D721Med (cell line): ENCODE results near the gene KCNK3.

Experiments used
- DNase-seq: peaks from one replicate; pipeline ENCODE4 v3.0.0; 2011; ENCODE audit warnings: low spot score; ENCODE audit not compliant: insufficient read length
- FAIRE-seq: peaks from 2 replicates; lab custom pipeline; 2011; peaks lifted over from hg19 to GRCh38; lab: Jason Lieb, UNC
- TF ChIP-seq, protein P1 (sequence below): IDR thresholded peaks from 2 replicates; pipeline ENCODE4 v1.5.1; 2012; ENCODE audit warnings: mild to moderate bottlenecking, control low read depth; ENCODE audit not compliant: insufficient read depth; ENCODE audit errors: missing control alignments

The KCNK3 gene

DNA sequence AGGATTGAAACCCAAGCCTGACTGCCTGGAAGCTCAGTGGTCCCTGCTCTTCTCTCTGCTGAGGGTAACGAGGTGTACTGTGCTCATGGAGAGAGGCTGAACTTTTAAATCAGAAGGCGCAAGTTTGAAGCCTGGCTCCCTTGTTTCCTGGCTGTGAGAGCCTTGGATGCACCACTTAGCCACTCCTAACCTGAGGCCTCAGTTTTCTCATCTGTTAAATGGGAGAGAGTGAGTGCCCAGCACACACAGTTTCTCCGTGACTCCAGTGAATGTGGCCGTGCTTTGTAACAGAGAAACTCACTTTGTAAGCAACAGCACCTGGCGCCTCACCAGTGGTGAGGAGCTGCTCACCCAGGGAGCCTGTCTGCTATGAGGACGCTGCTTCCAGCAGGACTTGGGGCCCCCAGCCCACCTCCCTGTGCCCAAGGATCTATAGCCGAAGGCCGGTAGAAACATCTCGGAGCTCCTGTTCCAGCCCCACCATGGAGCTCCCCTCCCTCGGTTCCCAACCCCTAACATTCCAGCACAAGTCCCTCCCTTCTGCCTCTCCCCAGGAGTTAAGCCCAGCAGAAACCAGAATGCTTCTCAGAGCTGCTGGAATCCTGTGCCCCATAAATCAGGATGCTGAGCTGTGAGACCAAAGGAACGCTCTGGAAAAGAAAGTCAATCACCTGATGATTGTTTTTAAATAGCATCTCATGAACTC is 20.3 kb upstream of the KCNK3 start:
- TF ChIP-seq, protein P1, sequence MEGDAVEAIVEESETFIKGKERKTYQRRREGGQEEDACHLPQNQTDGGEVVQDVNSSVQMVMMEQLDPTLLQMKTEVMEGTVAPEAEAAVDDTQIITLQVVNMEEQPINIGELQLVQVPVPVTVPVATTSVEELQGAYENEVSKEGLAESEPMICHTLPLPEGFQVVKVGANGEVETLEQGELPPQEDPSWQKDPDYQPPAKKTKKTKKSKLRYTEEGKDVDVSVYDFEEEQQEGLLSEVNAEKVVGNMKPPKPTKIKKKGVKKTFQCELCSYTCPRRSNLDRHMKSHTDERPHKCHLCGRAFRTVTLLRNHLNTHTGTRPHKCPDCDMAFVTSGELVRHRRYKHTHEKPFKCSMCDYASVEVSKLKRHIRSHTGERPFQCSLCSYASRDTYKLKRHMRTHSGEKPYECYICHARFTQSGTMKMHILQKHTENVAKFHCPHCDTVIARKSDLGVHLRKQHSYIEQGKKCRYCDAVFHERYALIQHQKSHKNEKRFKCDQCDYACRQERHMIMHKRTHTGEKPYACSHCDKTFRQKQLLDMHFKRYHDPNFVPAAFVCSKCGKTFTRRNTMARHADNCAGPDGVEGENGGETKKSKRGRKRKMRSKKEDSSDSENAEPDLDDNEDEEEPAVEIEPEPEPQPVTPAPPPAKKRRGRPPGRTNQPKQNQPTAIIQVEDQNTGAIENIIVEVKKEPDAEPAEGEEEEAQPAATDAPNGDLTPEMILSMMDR = no peak
- DNase-seq = no peak
- no peak for FAIRE-seq

DNA sequence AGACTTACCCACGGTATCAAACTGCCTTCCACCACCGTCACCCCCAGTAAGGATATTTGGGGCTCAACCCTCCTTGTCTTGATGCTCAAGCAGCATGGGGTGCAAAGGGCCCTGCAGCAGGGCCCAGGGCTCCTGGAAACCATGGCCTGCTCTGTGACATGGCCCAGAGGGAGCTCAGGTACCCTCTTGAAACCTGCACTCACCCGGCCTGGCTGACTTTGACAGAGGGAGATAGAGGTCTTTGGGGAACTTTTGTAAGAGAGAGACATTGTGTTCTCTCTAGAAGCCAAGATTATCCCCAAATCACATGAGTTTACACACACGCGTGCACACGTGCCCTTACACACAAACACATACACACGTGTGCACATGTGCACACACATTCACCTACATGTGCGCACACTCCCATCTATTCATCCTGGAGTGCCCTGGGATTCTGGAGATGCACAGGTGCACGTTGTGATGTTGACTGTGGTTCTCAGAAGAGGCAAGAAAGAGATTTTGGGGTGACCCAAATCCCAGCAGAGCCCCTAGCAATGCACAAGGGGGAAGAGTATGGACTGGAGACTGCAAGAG is 19.6 kb upstream of the KCNK3 start:
- TF ChIP-seq, protein P1 = no peak
- DNase-seq = no peak
- FAIRE-seq = no peak

DNA sequence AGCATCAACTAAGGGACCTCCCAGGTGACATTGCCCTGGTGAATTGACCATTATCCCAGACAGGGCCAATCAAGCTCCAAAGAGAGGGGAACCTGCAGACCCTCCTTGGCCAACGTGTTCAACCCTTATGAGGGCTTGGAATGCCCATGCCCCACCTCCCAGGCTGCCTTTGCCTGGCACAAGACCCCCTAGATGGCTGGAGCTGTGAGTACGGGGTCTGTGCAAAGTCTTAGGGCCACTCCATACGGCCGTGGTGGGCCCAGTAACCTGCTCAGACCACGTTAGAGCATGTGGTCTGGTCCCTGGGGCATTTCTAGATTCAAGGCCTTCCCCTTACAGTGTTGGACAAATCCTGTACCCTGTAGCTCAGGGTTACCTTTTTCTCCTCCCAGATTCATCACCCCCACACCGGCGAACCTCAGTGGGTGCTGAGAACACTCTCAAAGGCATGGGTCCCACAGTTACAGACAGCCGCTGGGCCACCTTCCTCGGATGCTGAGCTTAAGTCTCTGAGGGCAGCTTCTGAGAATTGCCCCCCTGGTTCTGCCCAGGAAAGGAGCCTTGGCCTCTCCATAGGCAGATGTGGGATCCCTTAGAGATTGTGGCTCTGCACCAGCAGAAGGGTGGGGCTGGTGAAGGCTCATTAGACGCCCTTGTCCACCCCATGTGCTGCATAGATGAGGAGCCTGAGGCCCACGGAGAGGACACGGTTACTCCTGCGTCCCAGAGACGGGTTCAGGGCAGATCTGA is 18.3 kb upstream of the KCNK3 start:
- no peak for FAIRE-seq
- no peak for DNase-seq
- TF ChIP-seq, protein P1 = no peak

DNA sequence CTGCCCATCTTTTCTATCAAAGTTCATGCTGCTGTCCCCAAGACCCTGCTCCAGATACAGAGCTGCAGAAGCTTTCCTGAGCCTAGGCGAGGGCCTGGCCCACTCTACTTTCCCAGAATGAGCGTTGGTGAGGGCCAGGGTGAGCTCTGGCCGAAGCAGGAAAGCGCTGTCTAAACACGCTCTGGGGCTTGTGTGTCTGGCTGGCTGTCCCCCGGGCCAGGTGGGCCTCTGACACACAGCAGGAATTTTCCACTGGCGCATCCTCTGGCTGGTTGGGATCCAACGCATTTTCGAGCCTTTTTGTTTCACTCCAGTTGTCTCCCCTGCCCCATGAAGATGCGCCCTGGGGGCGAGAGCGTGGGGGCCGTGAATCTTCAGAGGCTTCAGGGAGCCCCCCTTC is 17.8 kb upstream of the KCNK3 start:
- DNase-seq (no peak), FAIRE-seq (no peak)
- TF ChIP-seq, protein P1 = no peak

DNA sequence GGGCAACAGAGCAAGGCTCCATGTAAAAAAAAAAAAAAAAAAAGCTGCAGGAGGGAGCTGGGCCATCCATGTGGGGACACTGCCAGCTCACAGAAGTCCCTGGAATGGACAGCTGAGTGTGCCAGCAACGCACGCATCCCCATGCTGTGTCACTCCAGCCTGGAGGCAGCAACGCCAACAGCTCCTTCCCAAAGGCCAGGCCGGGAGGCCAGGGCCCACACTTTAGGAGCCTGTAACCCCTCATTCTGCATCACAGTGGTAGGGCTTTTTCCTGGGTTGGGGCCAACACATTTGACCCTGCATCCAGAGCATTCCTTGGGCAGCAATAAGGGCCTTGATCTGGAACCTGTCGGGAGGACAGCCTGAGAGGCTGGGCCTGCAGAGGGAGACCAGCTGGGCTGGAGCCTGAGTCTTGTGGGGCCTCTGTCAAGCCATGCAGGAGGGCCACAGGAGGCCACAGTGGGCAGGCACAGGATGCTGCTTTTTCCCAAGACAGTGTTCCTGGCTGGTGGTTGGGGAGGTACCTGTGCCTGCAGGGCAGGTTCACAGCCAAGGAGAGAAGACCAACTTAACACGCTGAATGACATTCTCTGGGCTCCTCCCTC is 16.8 kb upstream of the KCNK3 start:
- TF ChIP-seq, protein P1 = no peak
- no peak for FAIRE-seq

DNA sequence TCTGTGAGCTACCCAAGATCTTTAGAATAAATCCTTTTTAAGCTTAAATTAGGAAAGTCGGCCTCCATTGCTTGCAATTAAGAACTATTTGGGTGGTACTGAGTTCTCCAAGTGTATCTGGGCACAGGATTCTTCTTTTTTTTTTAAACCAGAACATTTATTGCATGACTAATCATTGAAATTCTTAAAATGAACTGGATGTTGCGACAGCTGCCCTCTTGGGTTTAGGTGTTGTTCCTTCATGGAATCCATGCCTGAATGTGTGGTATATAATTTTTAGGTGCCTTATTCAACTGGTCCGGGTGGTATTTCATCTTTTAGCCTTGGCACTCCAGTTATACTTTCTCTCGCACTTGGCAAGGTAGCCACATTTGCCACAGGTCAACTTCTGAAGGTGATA is 14.5 kb upstream of the KCNK3 start:
- TF ChIP-seq, protein P1 = no peak
- DNase-seq (no peak), FAIRE-seq (no peak)

More for the DNA sequence above, 16.8 kb upstream of the KCNK3 start:
- DNase-seq = no peak
